CD4-positive, alpha-beta memory T cell (primary cell): ENCODE measurements around the gene ERC2. TPM values are rescaled to one million over a fixed set of nuclear protein-coding genes. Genes with fewer than 3 reads are reported as not detected.
A peak's percentile ranks its signal among the peaks of the same experiment; 100 is the strongest.

Source experiments
- CTCF ChIA-PET: fragments of 350-600 bp; sonication (Branson Sonifier 250); formaldehyde crosslinking; loops from one replicate; lab custom pipeline; 2021; ENCODE audit warnings: inconsistent platforms; ENCODE audit not compliant: partially characterized antibody; lab: Charles Lee
- POLR2A ChIA-PET: fragments of 350-600 bp; sonication (Branson Sonifier 250); formaldehyde crosslinking; loops from one replicate; lab custom pipeline; 2021; ENCODE audit not compliant: partially characterized antibody; lab: Charles Lee
- DNase-seq, 5 donors: peaks; one replicate each; pipeline versions ENCODE4 v3.0.0 to v3.0.0-alpha.2; 2020 to 2022; ENCODE audit warnings: mixed read lengths in 1 of 5
- H3K27ac ChIP-seq: one replicate; pipeline ENCODE4 v1.7.0; 2013; ENCODE audit warnings: low read depth, low read length
- H3K27me3 ChIP-seq: 2 replicates; pipeline ENCODE4 v1.7.0; 2013; ENCODE audit warnings: mild to moderate bottlenecking, low read length, moderate library complexity; ENCODE audit not compliant: insufficient read depth
- H3K36me3 ChIP-seq: 2 replicates; pipeline ENCODE4 v1.7.0; 2013; ENCODE audit warnings: mild to moderate bottlenecking, low read length, moderate library complexity; ENCODE audit not compliant: insufficient read depth
- H3K4me1 ChIP-seq: 2 replicates; pipeline ENCODE4 v1.7.0; 2013; ENCODE audit warnings: mild to moderate bottlenecking, low read length, moderate library complexity; ENCODE audit not compliant: insufficient read depth
- H3K4me3 ChIP-seq, 2 donors: one replicate each; pipeline ENCODE4 v1.7.0; 2013; ENCODE audit warnings: low read length in 2 of 2, mild to moderate bottlenecking in 1 of 2
- H3K9me3 ChIP-seq, 2 donors: one replicate each; pipeline ENCODE4 v1.7.0; 2013; ENCODE audit warnings: low read length in 2 of 2, control low read depth in 1 of 2; ENCODE audit not compliant: control insufficient read depth in 1 of 2
- H3K27ac Mint-ChIP-seq, 7 donors: one replicate each; pipeline ENCODE4 v1.8.0; 2020 to 2021; ENCODE audit warnings: mixed read lengths in 7 of 7, mild to moderate bottlenecking in 6 of 7, inconsistent platforms in 3 of 7, moderate library complexity in 3 of 7
- H3K27me3 Mint-ChIP-seq, 2 donors: one replicate each; pipeline ENCODE4 v1.8.0; 2020 to 2021; ENCODE audit warnings: mixed read lengths in 2 of 2
- H3K36me3 Mint-ChIP-seq, 2 donors: one replicate each; pipeline ENCODE4 v1.8.0; 2020 to 2021; ENCODE audit warnings: mixed read lengths in 2 of 2, inconsistent platforms in 1 of 2, mild to moderate bottlenecking in 1 of 2
- H3K4me1 Mint-ChIP-seq, 4 donors: one replicate each; pipeline ENCODE4 v1.8.0; 2020 to 2021; ENCODE audit warnings: mixed read lengths in 4 of 4, mild to moderate bottlenecking in 1 of 4
- H3K4me3 Mint-ChIP-seq, 8 donors: one replicate each; pipeline ENCODE4 v1.8.0; 2020 to 2021; ENCODE audit warnings: mixed read lengths in 8 of 8, mild to moderate bottlenecking in 7 of 8, moderate library complexity in 6 of 8, inconsistent platforms in 3 of 8
- H3K9me3 Mint-ChIP-seq, 8 donors: one replicate each; pipeline ENCODE4 v1.8.0; 2020 to 2021; ENCODE audit warnings: mixed read lengths in 8 of 8, mild to moderate bottlenecking in 5 of 8, inconsistent platforms in 3 of 8, moderate library complexity in 1 of 8
- intact Hi-C: fragments of 100-400 bp; cut with micrococcal nuclease; formaldehyde crosslinking; loops from one replicate; pipeline ENCODE4 v1.15.1; 2023
- polyA plus RNA-seq, 2 donors: library from polyadenylated mRNA; unstranded; fragments of 300-500 nt; fragmentation: Illumina TruSeq; gene quantifications; one replicate each; pipeline ENCODE4 v1.2.3, GENCODE V29; 2021
- total RNA-seq, 2 experiments: library from RNA; stranded (reverse); gene quantifications; one replicate each; pipeline ENCODE4 v1.2.3, GENCODE V29; 2021

Gene ERC2
- total and polyA plus RNA-seq, 4 experiments from 2014 or later = not detected

DNA sequence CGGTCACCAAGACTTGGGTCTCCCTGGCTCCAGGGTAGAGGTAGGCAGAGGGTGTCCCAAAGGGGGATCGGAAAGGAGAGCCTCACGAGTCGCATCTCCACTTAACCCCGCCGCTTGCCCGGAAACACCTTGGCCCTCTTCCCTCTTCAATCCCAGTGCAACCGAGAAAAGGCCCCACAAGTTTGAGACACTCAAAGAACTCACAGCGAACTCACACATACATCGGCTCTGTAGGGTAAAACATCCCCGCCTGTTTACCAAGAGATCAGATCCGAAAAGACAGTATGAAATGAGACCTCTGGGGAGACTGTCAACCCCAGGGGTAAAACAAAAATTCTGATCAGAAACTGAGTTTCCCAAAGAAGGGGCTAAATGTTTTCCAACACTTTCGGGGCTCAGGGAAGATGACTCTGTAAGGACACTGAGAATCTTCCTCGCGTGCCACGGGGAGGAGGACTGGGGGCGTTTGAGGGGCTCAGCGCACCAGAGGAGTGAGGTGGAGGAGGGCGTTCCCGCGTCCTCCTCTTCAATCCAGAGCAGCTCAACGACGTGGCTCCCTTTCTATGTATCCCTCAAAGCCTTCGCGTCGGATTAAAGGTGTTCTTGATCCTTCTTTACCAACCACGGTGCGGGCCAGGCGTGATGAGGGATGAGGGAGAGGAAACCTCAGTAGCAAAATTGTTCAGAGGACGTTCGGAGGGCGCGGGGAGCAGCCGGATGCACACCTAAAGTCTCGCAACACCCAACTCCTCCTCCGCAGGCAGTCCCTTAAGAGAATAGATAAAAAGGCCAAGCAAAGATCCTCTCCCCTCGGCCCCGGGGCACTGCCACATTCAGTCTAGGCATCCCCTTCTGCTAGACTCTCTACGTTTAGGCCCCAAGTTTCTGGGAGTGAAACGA, 984.8 kb downstream of the ERC2 start:
- Histone ChIP-seq H3K27me3 (peaks cover 27% of the 10 kb centered on the region), H3K4me3 (no peak overlapping the region), H3K27ac (no peak overlapping the region), H3K4me1 (no peaks in the 10 kb centered on the region), H3K36me3 (no peaks in the 10 kb centered on the region), H3K9me3 (no peaks in the 10 kb centered on the region)
- H3K36me3 Mint-ChIP-seq = peaks cover 0 to 5% of the 10 kb centered on the region in 2 donors
- H3K4me1 Mint-ChIP-seq = peaks cover 9 to 29% (median 12%) of the 10 kb centered on the region in 4 donors
- DNase-seq = no peak
- intact Hi-C loops = no loop called here
- ChIA-PET POLR2A (no interaction called here), CTCF (no interaction called here)
- no peak overlapping the region for H3K4me3 Mint-ChIP-seq
- no peak overlapping the region for H3K27ac Mint-ChIP-seq
- H3K27me3 Mint-ChIP-seq = peaks cover 44 to 55% of the 10 kb centered on the region in 2 donors
- peaks cover 0 to 17% (median 2%) of the 10 kb centered on the region in 8 donors for H3K9me3 Mint-ChIP-seq

DNA sequence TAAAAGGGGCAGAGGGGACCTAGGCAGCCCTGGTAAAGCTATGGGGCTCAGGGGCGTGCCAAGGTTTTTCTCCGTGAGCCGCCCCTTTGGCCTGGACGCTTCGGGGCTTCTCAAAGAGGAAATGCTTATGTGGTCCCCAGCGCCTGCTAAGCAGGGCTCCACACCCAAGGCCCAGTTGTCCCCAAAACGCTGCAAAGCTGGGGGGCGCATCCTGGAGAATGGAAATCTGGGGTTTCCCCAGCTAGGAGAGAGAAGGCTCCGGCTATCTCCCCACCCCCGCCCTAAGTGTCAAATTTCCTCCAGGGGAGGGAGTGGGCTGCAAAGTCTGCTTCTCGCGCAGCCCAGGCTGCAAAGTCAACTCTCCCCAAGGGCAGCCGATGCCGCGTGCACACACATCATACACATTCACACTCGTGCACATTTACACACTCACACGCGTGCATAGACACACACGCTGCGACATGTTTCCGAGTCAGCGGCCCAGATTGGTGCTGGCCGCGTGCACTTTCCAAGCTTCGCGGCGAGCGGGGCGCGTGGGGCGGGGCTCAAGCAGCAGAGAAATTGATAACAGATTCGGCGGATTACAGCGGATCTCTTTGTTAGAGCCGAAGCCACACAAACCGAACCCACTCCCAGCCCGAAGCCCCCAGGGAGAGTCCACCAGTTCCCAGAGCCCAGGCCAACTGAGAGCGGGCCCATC, 985.6 kb downstream of the ERC2 start:
- peak overlapping the region in 1 of 8 donors; percentile 11 for H3K4me3 Mint-ChIP-seq
- intact Hi-C loops = no loop called here
- POLR2A ChIA-PET = no interaction called here
- CTCF ChIA-PET = no interaction called here
- peaks cover 0 to 5% of the 10 kb centered on the region in 2 donors for H3K36me3 Mint-ChIP-seq
- DNase-seq = no peak
- Histone ChIP-seq H3K4me3 (no peak overlapping the region), H3K27ac (no peak overlapping the region), H3K4me1 (no peaks in the 10 kb centered on the region), H3K36me3 (no peaks in the 10 kb centered on the region), H3K27me3 (peaks cover 32% of the 10 kb centered on the region), H3K9me3 (no peaks in the 10 kb centered on the region)
- peaks cover 0 to 17% (median 2%) of the 10 kb centered on the region in 8 donors for H3K9me3 Mint-ChIP-seq
- peaks cover 44 to 58% of the 10 kb centered on the region in 2 donors for H3K27me3 Mint-ChIP-seq
- peaks cover 8 to 28% (median 11%) of the 10 kb centered on the region in 4 donors for H3K4me1 Mint-ChIP-seq
- no peak overlapping the region for H3K27ac Mint-ChIP-seq

DNA sequence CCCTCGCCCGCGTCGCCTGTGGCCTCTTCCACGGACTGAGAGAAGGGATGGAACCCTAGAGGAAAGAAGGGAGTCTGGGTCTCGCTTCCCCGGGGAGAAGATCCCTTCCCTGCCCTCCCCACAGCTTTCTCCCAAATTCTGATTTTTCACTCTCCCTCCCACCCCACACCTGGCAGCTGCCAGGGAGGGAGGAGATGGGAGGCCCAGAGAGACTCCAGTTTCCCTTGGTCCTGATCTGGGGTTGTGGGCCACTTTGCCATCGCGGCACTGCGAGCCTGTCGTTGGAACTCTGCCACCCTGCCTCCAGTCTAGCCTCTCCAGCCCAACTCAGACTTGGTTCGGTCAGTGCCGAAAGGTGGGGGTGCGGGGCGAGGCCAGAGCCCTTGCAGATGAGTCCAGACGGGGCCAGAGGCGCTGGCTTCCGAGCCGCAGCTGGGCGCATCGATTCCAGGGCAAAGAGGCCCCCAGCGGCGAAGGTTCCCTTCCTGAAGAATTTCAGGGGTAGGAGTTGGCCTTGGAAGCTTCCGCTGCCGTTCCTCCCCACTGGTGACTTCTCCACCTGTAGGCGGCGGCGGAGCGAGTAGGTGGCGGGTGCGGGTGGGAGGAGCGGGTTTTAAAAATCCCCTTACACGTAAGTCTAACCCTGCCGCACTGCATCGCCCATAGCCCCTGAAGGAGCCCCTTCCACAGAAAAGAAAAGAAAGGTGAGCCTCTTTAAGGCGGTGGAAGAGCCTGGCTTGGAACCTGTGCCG, 986.3 kb downstream of the ERC2 start:
- Histone ChIP-seq H3K4me3 (no peak overlapping the region), H3K9me3 (no peaks in the 10 kb centered on the region), H3K4me1 (no peaks in the 10 kb centered on the region), H3K36me3 (no peaks in the 10 kb centered on the region), H3K27ac (no peak overlapping the region), H3K27me3 (peaks cover 27% of the 10 kb centered on the region)
- H3K4me3 Mint-ChIP-seq = no peak overlapping the region
- ChIA-PET POLR2A (no interaction called here), CTCF (no interaction called here)
- intact Hi-C loops = no loop called here
- H3K4me1 Mint-ChIP-seq = peaks cover 5 to 23% (median 10%) of the 10 kb centered on the region in 4 donors
- no peak overlapping the region for H3K27ac Mint-ChIP-seq
- peaks cover 0 to 5% of the 10 kb centered on the region in 2 donors for H3K36me3 Mint-ChIP-seq
- peaks cover 44 to 56% of the 10 kb centered on the region in 2 donors for H3K27me3 Mint-ChIP-seq
- peaks cover 0 to 17% (median 3%) of the 10 kb centered on the region in 8 donors for H3K9me3 Mint-ChIP-seq
- DNase-seq = no peak

DNA sequence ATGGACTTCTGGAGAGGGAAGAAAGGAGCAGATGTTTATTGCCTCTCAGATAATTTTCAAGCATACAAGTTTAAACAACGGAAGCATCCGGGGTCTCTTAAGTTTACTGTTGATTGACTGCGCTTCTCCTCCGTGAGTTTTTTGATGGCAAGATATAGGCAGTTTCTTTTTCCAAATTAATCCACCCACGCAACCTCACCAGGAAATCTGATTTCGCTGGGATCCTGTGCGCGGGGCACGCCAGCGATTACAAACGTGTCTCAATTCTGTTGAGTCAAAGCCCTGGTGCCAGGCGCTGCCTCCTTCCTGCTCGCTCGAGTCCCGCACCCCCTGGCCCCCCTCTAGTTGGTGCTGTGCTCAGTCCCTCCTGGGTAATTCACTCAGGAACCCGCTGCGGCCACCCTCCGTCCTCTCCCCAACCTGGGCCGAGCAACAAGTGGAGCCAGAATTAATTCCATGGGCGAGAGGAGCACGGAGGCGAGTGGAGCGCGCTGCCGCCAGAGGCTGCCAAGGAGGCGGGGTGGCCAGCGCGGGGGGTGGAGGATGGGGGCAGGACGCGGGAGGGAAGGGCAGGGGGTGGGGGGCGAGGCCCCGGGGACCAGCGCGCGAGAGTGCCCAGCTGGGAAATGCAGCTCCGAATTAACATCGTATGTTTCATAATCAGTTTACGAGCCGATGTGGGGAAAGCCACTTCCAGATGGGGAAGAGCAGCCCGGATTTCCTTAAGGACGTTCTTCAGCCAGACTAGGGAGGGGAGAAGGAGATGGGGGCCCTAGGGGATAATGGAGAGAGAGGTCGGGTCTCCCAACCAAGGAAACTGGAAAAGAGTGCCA, 987.1 kb downstream of the ERC2 start:
- Histone ChIP-seq H3K27ac (no peak overlapping the region), H3K36me3 (no peaks in the 10 kb centered on the region), H3K9me3 (no peaks in the 10 kb centered on the region), H3K27me3 (peaks cover 27% of the 10 kb centered on the region), H3K4me1 (no peaks in the 10 kb centered on the region), H3K4me3 (no peak overlapping the region)
- Mint-ChIP-seq H3K27me3 (peaks cover 39 to 52% of the 10 kb centered on the region in 2 donors), H3K9me3 (peaks cover 0 to 17% (median 3%) of the 10 kb centered on the region in 8 donors), H3K4me1 (peaks cover 0 to 17% (median 5%) of the 10 kb centered on the region in 4 donors), H3K4me3 (no peak overlapping the region), H3K27ac (no peak overlapping the region), H3K36me3 (peaks cover 0 to 5% of the 10 kb centered on the region in 2 donors)
- POLR2A ChIA-PET = no interaction called here
- CTCF ChIA-PET = no interaction called here
- intact Hi-C loops = no loop called here
- DNase-seq = no peak

DNA sequence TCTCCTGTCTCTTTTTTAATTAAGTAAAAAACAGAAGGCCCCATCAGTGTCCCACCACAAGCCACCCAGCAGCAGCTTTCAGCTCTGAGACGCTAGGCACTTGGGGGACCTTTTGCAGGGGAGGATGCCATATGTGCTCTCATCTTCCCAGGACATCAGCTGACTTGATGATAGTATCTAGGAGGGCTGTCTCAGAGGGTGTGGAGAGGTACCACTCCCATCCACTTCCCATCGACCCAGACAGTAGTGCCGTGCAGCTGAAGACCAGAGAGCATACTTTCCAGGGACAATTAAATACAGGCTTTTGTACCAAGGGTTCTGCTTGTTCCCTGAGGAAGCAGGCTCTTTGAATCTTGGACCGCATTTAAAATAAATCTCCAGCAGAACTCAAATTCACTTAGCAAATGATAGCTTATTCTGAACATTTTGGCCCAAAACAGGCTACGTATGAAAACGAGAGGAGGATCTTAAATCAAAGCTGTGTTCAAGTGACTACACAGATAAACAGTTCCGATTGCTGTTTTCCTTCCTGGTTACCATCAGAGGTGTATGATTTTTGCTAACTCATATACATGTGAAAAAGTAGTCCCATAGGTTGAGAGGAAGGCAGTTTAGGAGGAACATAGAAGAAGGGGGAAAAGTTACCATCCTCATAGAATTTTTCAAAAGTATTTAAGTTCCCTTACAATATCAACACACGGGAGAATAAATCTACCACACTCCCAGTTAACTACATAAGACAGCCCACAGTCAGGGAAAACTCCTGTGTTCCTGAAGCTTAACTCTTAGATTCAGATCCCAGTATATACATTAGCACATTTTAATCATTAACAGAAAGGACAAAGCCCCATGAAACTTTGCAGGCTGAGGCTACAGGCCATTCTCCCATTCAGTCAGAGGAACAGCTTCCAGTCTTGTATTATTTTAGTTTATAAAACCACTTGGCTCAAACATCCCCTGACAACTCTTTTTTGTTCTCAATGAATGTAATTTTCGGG, 990.7 kb downstream of the ERC2 start:
- no peak for DNase-seq
- no peaks in the 10 kb centered on the region for H3K4me1 ChIP-seq
- H3K36me3 ChIP-seq = no peaks in the 10 kb centered on the region
- peaks cover 16% of the 10 kb centered on the region for H3K27me3 ChIP-seq
- ChIA-PET CTCF (no interaction called here), POLR2A (no interaction called here)
- no peak overlapping the region for H3K27ac ChIP-seq
- Mint-ChIP-seq H3K27me3 (peaks cover 18 to 28% of the 10 kb centered on the region in 2 donors), H3K4me1 (peaks cover 0 to 1% (median 0%) of the 10 kb centered on the region in 4 donors), H3K9me3 (peaks cover 0 to 9% (median 2%) of the 10 kb centered on the region in 8 donors), H3K36me3 (no peaks in the 10 kb centered on the region), H3K4me3 (no peak overlapping the region), H3K27ac (no peak overlapping the region)
- intact Hi-C loops = no loop called here
- no peaks in the 10 kb centered on the region for H3K9me3 ChIP-seq
- no peak overlapping the region for H3K4me3 ChIP-seq

DNA sequence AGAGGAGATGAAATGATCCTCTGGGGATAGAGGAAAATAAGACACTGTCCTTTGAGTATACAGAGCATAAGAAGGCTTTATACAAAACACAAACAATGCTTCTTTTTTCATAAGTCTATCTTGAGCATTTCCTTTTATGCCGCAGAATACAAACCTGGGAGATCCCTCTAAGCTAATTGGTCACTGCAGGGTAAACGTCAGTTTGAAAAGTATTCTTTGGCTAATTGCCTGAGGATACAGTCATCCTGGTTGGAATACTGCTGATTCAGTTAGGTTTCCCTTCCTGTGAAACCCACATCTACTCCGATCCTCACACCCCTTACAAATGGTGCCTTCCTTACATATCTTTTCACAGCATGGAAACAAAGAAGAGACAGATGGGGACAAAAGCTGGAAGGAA, 991.8 kb downstream of the ERC2 start:
- peaks cover 16% of the 10 kb centered on the region for H3K27me3 ChIP-seq
- Mint-ChIP-seq H3K36me3 (no peaks in the 10 kb centered on the region), H3K27me3 (peaks cover 18 to 30% of the 10 kb centered on the region in 2 donors), H3K4me1 (peaks cover 0 to 1% (median 0%) of the 10 kb centered on the region in 4 donors), H3K4me3 (no peak overlapping the region), H3K9me3 (peaks cover 0 to 9% (median 3%) of the 10 kb centered on the region in 8 donors), H3K27ac (no peak overlapping the region)
- no peak for DNase-seq
- H3K36me3 ChIP-seq = no peaks in the 10 kb centered on the region
- H3K27ac ChIP-seq = no peak overlapping the region
- ChIA-PET POLR2A (no interaction called here), CTCF (no interaction called here)
- H3K9me3 ChIP-seq = no peaks in the 10 kb centered on the region
- no peak overlapping the region for H3K4me3 ChIP-seq
- intact Hi-C loops = no loop called here
- no peaks in the 10 kb centered on the region for H3K4me1 ChIP-seq
